Vagina (tissue), 2 donors: ENCODE data around the gene TNFSF4. TPM values are rescaled to one million over a fixed set of nuclear protein-coding genes. Genes with fewer than 3 reads are reported as not detected.

ENCODE experiments used
- DNase-seq, 2 donors: peaks; one replicate each; pipeline ENCODE4 v3.0.0-alpha.2; 2017; ENCODE audit errors: extremely low spot score in 2 of 2
- H3K27ac ChIP-seq: fragments of 200-600 bp; sonication (generic); one replicate; pipeline ENCODE4 v1.5.1; 2019
- H3K27me3 ChIP-seq: fragments of 200-600 bp; sonication (generic); one replicate; pipeline ENCODE4 v1.5.1; 2019
- H3K36me3 ChIP-seq, 2 donors: fragments of 200-600 bp; sonication (generic); one replicate each; pipeline ENCODE4 v1.5.1; 2017 to 2019
- H3K4me1 ChIP-seq: fragments of 200-600 bp; sonication (generic); one replicate; pipeline ENCODE4 v1.5.1; 2019
- H3K4me3 ChIP-seq, 2 donors: fragments of 200-600 bp; sonication (generic); 1 replicate in 1 of 2; 2 replicates in 1 of 2; pipeline ENCODE4 v1.5.1; 2016 to 2019
- H3K9me3 ChIP-seq: fragments of 200-600 bp; sonication (generic); one replicate; pipeline ENCODE4 v1.5.1; 2019
- CTCF ChIP-seq, 3 experiments: fragments of 450-650 bp in 2 of 3; fragments of 200-600 bp in 1 of 3; sonication (generic) in 1 of 3; IDR thresholded peaks; one replicate each; pipeline ENCODE4 v1.5.1; 2017 to 2019; ENCODE audit warnings: antibody characterized with exemption in 3 of 3, mild to moderate bottlenecking in 2 of 3, moderate library complexity in 2 of 3
- POLR2A ChIP-seq, 2 donors: fragments of 450-650 bp; IDR thresholded peaks; one replicate each; pipeline ENCODE4 v1.6.1; 2017; ENCODE audit warnings: antibody characterized with exemption in 2 of 2, mild to moderate bottlenecking in 2 of 2, moderate library complexity in 2 of 2
- POLR2AphosphoS5 ChIP-seq, 2 donors: sonication (generic); formaldehyde crosslinking; IDR thresholded peaks; one replicate each; pipeline ENCODE4 v1.9.0; 2017; ENCODE audit warnings: antibody characterized with exemption in 2 of 2, mild to moderate bottlenecking in 2 of 2, low read depth in 1 of 2; ENCODE audit not compliant: insufficient read depth in 1 of 2
- intact Hi-C: fragments of 100-400 bp; cut with DNase I; formaldehyde crosslinking; loops from one replicate; pipeline ENCODE4 v1.15.1; 2023
- total RNA-seq: library from RNA; depleted of rRNA; stranded (reverse); fragments of >200 nt; gene quantifications from one replicate; pipeline ENCODE4 v1.2.3, GENCODE V29; 2016

Gene TNFSF4
- total RNA-seq, 1 donor from 2014 or later = 0.74 TPM

- Histone ChIP-seq H3K4me3 (no peak overlapping the region), H3K27ac (no peak overlapping the region), H3K9me3 (no peaks in the 10 kb centered on the region), H3K36me3 (no peaks in the 10 kb centered on the region), H3K27me3 (no peaks in the 10 kb centered on the region), H3K4me1 (no peaks in the 10 kb centered on the region)
- TF ChIP-seq POLR2AphosphoS5 (IDR thresholded peaks at IDR 0.05; ENCODE audit: insufficient read depth in 1 of 2, low read depth in 1 of 2) (no peak), CTCF (IDR thresholded peaks at IDR 0.05) (no peak), POLR2A (IDR thresholded peaks at IDR 0.05) (no peak)
- DNase-seq = no peak
- intact Hi-C loops = no loop called here
These were observed 69.9 kb downstream of the TNFSF4 start for GRCh38 chr1:173137107-173137706.

- no peak for TF ChIP-seq CTCF (IDR thresholded peaks at IDR 0.05)
- TF ChIP-seq POLR2A (IDR thresholded peaks at IDR 0.05) = no peak
- no peak for TF ChIP-seq POLR2AphosphoS5 (IDR thresholded peaks at IDR 0.05; ENCODE audit: insufficient read depth in 1 of 2, low read depth in 1 of 2)
- H3K27ac ChIP-seq = no peak overlapping the region
- no peaks in the 10 kb centered on the region for H3K4me1 ChIP-seq
- no peak for DNase-seq
- H3K9me3 ChIP-seq = no peaks in the 10 kb centered on the region
- H3K36me3 ChIP-seq = no peaks in the 10 kb centered on the region
- H3K4me3 ChIP-seq = no peak overlapping the region
- intact Hi-C loops = no loop called here
- H3K27me3 ChIP-seq = no peaks in the 10 kb centered on the region
These were observed 72.3 kb downstream of the TNFSF4 start for GRCh38 chr1:173134800-173135199.

GRCh38 chr1:173134029-173134428 lies 73.1 kb downstream of the TNFSF4 start:
- no peaks in the 10 kb centered on the region for H3K36me3 ChIP-seq
- TF ChIP-seq POLR2A (IDR thresholded peaks at IDR 0.05) (no peak), POLR2AphosphoS5 (IDR thresholded peaks at IDR 0.05; ENCODE audit: insufficient read depth in 1 of 2, low read depth in 1 of 2) (no peak), CTCF (IDR thresholded peaks at IDR 0.05) (no peak)
- no peaks in the 10 kb centered on the region for H3K27me3 ChIP-seq
- H3K4me1 ChIP-seq = no peaks in the 10 kb centered on the region
- H3K9me3 ChIP-seq = no peaks in the 10 kb centered on the region
- H3K4me3 ChIP-seq = no peak overlapping the region
- no peak for DNase-seq
- H3K27ac ChIP-seq = no peak overlapping the region
- intact Hi-C loops = no loop called here

Other genes starting within 250 kb of the TNFSF4 start
- gene TNFSF18, start 156.4 kb downstream of the TNFSF4 start, total RNA-seq = not detected